SIG-M5 treated with dmso at 0.1 percent for 504 hours (cell line): ENCODE measurements around the gene TTLL10.

Experiments used
- DNase-seq: peaks from one replicate; lab custom pipeline; 2025; ENCODE audit not compliant: unreplicated experiment; lab: John Stamatoyannopoulos, UW

TTLL10 gene

DNA sequence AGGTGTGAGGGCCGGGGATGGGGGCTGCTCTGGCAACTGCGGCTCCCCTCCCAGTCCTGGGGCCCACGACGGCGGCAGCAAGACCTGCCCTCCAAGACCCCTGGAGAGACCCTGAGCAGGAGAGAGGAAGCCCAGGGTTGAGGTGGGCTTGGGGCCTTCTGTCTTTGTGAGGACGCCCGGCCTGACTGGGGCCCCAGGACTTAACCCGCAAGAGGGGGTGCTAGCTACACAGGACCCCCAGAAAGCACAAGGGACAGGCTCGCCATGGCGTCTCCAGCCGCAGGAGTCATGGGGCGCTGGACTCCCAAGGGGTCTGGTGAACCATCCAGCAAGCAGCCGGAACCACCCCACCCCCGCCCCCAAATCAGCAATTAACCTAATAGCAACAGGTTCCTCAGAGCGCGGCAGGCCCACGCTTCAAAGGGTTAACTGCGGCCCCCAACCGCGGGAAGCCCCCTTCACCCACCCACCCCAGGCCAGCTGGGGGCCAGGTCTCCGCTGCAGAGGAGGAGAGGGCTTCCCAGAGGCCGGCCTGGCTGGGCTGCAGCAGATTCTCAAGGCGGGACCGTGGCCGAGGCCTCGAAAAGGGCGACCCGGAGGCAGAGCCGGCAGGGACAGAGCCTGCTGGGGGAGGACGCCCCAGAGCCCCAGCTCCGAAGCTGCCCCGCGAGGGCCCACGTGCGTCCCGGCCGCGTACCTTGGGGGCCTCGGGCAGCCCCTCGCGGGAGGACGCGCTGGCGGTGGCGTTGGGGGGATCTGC lies 72.3 kb downstream of the TTLL10 start:
- no peak for DNase-seq

- DNase-seq, result no peak
Measured at GRCh38 chr1:1246577-1247340, 73.1 kb downstream of the TTLL10 start, which contains the start of gene C1QTNF12. Gene C1QTNF12 (minus strand): TSS chr1:1246722. CDS start chr1:1246690, 32 bp downstream.

DNA sequence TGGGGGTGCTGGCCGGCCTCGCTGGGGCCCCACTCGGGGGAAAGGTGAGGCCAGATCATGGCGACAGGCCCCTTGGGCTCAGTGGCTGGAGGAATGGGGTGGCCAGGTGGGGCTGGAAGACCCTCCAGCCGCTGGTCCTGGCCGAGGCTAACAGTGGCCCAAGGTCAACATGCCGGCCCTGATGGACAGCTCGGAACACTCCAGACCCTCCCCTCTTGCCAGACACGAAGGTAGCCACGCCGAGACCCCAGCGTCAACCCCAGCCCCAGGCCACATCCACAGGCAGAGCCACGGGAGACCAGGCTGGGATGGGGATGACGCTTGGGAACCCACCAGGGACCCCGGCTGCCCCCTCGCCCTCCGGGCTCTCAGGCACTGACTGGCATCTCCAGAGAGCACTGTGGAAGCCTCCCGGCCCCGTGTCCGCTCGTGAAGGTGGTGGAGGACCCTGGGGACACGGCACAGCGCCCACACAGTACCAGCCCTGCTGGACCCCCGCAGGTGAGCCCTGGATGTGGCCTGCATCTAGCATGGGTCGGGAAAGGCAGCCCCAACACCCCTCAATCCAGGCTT lies 73.7 kb downstream of the TTLL10 start:
- no peak for DNase-seq
